Measurements from ENCODE around the gene PLD4.
"Not testable (repeated sequence)": the region's sequence is repeated elsewhere in the genome, so short reads cannot be mapped to it uniquely, and the experiment has no call there.

PLD4 gene

DNA sequence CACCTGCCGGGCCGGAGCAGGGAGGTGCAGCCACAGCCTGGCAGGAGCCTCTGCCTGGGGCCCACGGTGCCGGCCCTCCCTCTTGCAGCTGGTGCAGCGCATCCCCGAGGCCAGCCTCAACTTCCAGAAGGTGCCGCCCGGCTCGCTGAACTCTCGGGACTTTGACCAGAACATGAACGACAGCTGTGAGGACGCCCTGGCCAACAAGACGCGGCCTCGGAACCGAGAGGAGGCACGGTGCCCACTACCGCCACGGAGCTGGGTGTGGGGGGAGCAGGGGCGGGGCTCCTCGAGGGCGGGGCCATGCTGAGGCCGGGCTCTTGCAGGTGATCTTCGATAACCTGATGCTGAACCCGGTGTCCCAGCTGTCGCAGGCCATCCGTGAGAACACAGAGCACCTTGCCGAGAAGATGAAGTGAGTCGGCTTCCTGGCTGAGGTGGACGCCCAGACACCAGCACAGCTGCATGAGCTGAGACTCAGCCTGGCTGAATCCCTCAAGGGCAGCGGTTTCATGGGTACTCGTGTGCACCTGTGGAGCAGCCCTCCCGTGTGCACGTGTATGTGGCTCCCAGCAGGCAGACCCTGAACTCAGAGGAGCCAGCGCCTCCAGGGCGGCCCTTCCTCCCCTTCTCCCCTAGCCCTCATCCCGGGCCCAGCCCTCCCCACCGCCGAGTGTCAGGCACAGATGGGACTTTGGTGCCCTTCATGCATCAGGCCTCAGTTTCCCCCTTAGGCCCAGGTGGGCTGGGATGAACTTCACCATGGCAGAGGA lies 31.1 kb upstream of the PLD4 start:
- DNase-seq (peak in 1 of 2 donors; percentile 8), ATAC-seq (no peak)
- Mint-ChIP-seq H3K27ac (no peak overlapping the region), H3K27me3 (no peaks in the 10 kb centered on the region), H3K4me1 (no peaks in the 10 kb centered on the region), H3K9me3 (no peaks in the 10 kb centered on the region), H3K4me3 (no peak overlapping the region)

- ATAC-seq: no peak
- H3K27me3 Mint-ChIP-seq: no peaks in the 10 kb centered on the region
These were observed 30.1 kb upstream of the PLD4 start for GRCh38 chr14:104894331-104895206.

DNA sequence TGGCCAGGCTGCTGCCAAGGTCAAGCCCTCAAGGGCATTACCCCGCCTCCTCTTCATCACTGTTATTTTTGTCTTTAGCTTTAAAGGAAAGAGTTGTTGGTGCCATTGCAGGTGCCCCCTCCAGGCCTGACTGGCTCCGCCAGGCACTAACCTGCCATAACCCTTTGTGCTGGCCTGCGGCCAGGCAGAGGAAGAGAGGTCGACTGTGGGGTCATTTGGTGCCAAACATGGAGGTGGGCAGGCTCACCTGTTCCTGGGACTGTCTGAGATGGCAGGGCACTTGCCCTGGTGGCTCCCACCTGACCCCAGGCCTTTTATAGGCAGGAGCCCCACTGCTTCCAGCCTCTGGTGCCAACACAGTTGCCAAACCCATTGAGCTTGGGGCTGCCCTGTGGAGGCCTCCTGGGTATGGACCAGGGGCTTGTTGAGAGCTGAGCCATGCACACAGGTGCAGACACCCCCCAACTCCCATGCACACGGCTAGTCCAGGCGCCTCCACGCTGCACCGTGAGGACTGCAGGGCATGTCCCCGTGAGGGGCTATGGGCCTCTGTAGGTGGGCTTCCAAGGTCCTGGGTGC lies 29.4 kb upstream of the PLD4 start:
- H3K27me3 Mint-ChIP-seq: no peaks in the 10 kb centered on the region
- H3K4me1 Mint-ChIP-seq: no peaks in the 10 kb centered on the region
- H3K4me3 Mint-ChIP-seq: no peak overlapping the region
- H3K27ac Mint-ChIP-seq: no peak overlapping the region
- DNase-seq (no peak), ATAC-seq (peak; percentile 26)
- no peaks in the 10 kb centered on the region for H3K9me3 Mint-ChIP-seq

More at GRCh38 chr14:104894331-104895206, 30.1 kb upstream of the PLD4 start:
- peak in 1 of 2 donors; percentile 10 for DNase-seq
- Mint-ChIP-seq H3K4me3 (no peak overlapping the region), H3K4me1 (no peaks in the 10 kb centered on the region), H3K27ac (no peak overlapping the region), H3K9me3 (no peaks in the 10 kb centered on the region)

- DNase-seq: no peak
- H3K4me1 Mint-ChIP-seq: no peaks in the 10 kb centered on the region
- H3K27ac Mint-ChIP-seq: no peak overlapping the region
- no peaks in the 10 kb centered on the region for H3K27me3 Mint-ChIP-seq
- no peaks in the 10 kb centered on the region for H3K9me3 Mint-ChIP-seq
- ATAC-seq: no peak
- H3K4me3 Mint-ChIP-seq: no peak overlapping the region
These were observed 28.7 kb upstream of the PLD4 start for GRCh38 chr14:104895786-104896661.

- no peaks in the 10 kb centered on the region for H3K4me1 Mint-ChIP-seq
- DNase-seq (no peak), ATAC-seq (no peak)
- no peaks in the 10 kb centered on the region for H3K9me3 Mint-ChIP-seq
- no peak overlapping the region for H3K27ac Mint-ChIP-seq
- H3K27me3 Mint-ChIP-seq: no peaks in the 10 kb centered on the region
- H3K4me3 Mint-ChIP-seq: no peak overlapping the region
These were observed 27.1 kb upstream of the PLD4 start for GRCh38 chr14:104897330-104898194.

DNA sequence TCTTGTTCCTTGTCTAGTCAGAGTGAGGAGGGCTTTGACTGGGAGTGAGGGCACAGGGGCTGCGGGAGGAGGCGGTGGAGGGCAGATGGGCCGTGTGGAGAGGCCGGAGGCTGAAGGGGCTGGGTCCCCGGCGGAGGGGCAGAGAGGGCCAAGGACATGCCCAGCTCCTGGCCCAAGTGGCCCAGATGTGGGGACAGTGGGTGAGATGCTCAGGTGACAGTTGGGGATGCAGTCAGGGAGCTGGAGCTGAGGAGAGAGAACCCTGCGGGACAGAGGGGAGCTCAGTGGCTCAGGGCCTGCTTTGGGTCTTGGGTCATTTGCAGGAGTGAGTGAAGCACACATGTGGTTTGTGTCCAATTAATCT lies 26.5 kb upstream of the PLD4 start:
- DNase-seq (no peak), ATAC-seq (no peak)
- peaks cover 3% of the 10 kb centered on the region for H3K27me3 Mint-ChIP-seq
- H3K9me3 Mint-ChIP-seq: no peaks in the 10 kb centered on the region
- H3K4me1 Mint-ChIP-seq: no peaks in the 10 kb centered on the region
- no peak overlapping the region for H3K4me3 Mint-ChIP-seq
- no peak overlapping the region for H3K27ac Mint-ChIP-seq

DNA sequence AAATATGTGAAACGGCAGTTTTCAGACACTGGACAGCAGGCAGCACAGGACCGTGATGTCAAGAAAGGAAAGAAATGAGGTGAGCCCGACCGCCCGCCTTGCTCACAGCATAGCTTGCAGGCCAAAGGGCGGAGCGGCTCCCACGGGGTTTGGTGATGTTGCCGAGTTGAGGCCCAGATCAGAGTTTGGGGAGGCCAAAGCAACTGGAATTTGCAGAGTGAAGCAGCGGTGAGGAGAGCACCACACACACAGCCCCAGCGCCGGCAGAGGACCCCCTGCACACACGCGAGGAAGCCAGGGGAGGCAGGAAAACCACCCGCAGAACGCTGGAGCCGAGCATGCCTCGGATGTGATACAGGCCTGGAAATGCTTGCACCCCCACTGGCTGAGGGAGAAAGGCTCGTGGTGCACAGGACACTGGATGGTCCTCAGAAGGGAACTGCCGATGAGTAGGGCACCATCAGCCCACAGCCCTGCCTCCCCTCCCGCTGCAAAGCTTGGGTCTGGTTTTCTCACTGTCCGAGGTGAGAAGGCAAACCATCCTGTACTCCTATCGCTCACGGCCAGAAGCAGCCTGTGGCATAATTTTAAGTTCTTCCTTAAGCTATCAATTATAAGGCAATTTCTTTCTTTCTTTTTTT lies 25.7 kb upstream of the PLD4 start:
- Mint-ChIP-seq H3K9me3 (no peaks in the 10 kb centered on the region), H3K4me3 (no peak overlapping the region), H3K27me3 (peaks cover 11% of the 10 kb centered on the region), H3K4me1 (no peaks in the 10 kb centered on the region), H3K27ac (no peak overlapping the region)
- no peak for DNase-seq
- ATAC-seq: no peak

DNA sequence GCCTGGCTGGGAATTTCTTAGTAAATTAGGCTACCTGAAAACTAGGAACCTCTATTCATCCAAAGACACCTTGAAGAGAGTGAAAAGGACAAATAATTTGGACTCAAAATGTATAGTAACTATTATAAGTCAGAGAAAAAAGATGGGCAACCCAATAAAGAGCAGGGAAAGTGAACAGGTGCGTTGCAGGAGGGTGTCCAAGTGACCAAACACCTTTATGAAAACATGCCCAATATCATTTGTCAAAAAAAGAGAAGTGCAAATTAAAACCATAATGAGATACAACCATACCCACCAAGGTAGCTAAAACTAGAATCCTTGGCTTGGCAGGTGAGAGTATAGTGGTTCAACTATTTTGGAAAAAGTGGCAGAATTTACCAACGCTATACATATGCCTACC lies 24.9 kb upstream of the PLD4 start:
- ATAC-seq (no peak), DNase-seq (no peak)
- peaks cover 19% of the 10 kb centered on the region for H3K27me3 Mint-ChIP-seq
- H3K4me3 Mint-ChIP-seq: no peak overlapping the region
- H3K27ac Mint-ChIP-seq: no peak overlapping the region
- no peaks in the 10 kb centered on the region for H3K9me3 Mint-ChIP-seq
- no peaks in the 10 kb centered on the region for H3K4me1 Mint-ChIP-seq

DNA sequence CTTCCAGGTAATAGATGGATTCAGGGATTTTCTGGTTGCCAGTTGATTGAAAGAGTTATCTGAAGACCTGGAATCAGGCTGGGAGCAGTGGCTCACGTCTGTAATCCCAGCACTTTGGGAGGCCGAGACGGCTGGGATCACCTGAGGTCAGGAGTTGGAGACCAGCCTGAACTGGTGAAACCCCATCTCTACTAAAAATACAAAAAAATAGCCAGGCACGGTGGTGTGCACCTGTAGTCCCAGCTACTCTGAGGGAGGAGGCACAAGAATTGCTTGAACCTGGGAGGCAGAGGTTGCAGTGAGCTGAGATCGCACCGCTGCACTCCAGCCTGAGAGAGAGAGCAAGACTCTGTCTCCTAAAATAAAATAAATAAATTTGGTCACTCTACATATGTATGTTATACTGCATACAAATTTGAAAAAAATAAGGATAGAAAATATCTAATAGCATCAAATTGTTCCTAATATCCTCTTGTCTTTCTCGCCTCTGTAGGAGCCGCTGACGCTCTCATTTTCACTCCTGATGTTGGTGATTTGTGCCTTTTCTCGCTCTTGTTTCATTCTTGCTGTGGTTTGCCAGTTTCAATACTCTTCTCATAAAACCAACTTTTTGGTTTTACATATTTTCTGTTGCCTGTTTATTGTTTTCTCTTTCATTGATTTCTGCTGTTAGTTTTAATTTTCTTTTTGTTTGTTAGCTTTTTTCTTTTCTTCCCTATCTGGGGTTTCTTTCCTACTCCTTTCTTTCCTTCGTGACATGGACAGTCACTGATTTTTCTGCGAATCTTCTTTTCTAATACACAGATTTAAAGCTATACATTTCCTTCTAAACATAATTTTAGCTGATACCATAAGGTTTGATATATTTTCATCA lies 23.8 kb upstream of the PLD4 start:
- peaks cover 21% of the 10 kb centered on the region for H3K27me3 Mint-ChIP-seq
- no peaks in the 10 kb centered on the region for H3K4me1 Mint-ChIP-seq
- ATAC-seq (no peak), DNase-seq (no peak)
- no peak overlapping the region for H3K4me3 Mint-ChIP-seq
- H3K27ac Mint-ChIP-seq: no peak overlapping the region
- no peaks in the 10 kb centered on the region for H3K9me3 Mint-ChIP-seq

- Mint-ChIP-seq H3K4me3 (no peak overlapping the region), H3K9me3 (no peaks in the 10 kb centered on the region), H3K27ac (no peak overlapping the region), H3K4me1 (no peaks in the 10 kb centered on the region), H3K27me3 (peaks cover 31% of the 10 kb centered on the region)
- DNase-seq: no peak
- ATAC-seq: no peak
These were observed 20.7 kb upstream of the PLD4 start for GRCh38 chr14:104903990-104904389.

- not testable (repeated sequence) for H3K9me3 Mint-ChIP-seq, H3K27ac Mint-ChIP-seq, H3K4me1 Mint-ChIP-seq, DNase-seq, H3K4me3 Mint-ChIP-seq, ATAC-seq
- peaks cover 37% of the 10 kb centered on the region for H3K27me3 Mint-ChIP-seq
These were observed 19.8 kb upstream of the PLD4 start for GRCh38 chr14:104904650-104905578.

DNA sequence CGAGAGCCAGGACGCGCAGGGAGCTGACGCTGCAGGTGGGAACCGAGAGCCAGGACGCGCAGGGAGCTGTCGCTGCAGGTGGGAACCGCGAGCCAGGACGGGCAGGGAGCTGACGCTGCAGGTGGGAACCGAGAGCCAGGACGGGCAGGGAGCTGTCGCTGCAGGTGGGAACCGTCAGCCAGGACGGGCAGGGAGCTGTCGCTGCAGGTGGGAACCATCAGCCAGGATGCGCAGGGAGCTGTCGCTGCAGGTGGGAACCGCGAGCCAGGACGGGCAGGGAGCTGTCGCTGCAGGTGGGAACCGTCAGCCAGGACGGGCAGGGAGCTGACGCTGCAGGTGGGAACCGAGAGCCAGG lies 19.1 kb upstream of the PLD4 start:
- H3K4me1 Mint-ChIP-seq, DNase-seq, ATAC-seq, H3K27ac Mint-ChIP-seq, H3K4me3 Mint-ChIP-seq, H3K9me3 Mint-ChIP-seq: not testable (repeated sequence)
- H3K27me3 Mint-ChIP-seq: peaks cover 41% of the 10 kb centered on the region

DNA sequence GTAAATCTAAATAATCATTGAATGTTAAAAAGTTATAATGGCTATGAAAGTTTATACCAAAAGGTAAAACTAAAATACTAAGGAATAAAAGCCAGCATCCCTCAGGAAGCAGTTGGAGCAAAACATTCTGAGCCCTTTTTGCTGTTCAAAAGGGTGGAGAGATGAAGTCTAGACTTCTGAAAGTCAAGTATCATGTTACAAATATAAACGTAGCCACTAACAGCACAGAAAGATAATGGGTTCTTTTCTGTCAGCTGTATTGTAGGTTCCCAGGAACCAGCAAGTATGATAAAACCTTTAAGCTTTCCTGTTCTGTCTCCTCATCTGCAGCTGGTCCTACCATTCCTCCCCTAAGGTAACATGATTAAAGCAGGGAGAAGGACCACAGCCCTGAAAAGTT lies 16.4 kb upstream of the PLD4 start:
- peaks cover 12 to 24% of the 10 kb centered on the region in 2 donors for H3K9me3 Mint-ChIP-seq
- ATAC-seq: no peak
- H3K27ac Mint-ChIP-seq: no peak overlapping the region
- no peaks in the 10 kb centered on the region for H3K4me1 Mint-ChIP-seq
- H3K27me3 Mint-ChIP-seq: peaks cover 48% of the 10 kb centered on the region
- no peak overlapping the region for H3K4me3 Mint-ChIP-seq
- DNase-seq: no peak

All from stimulated activated naive CD8-positive, alpha-beta T cell treated with anti-CD3 and anti-CD28 coated beads, Interleukin-15, amount 100 ng/mL, for 72 hours (primary cell).